GM21619 (cell line): ENCODE results near the gene VCP.

Experiments used
- ATAC-seq: cut with Tn5 transposase; IDR thresholded peaks from one replicate; pipeline ENCODE4 v1.9.1; 2021; ENCODE audit not compliant: unreplicated experiment

Gene VCP

GRCh38 chr9:35067056-35067455 is 5.4 kb downstream of the VCP start:
- no peak for ATAC-seq

GRCh38 chr9:35060548-35061207 is 11.7 kb downstream of the VCP start:
- no peak for ATAC-seq

- ATAC-seq: no peak
Observed at GRCh38 chr9:35059438-35059837, 13.0 kb downstream of the VCP start.

- no peak for ATAC-seq
Observed at GRCh38 chr9:35057271-35057620, 15.2 kb downstream of the VCP start.

- no peak for ATAC-seq
Observed at GRCh38 chr9:35056571-35057270, 15.7 kb downstream of the VCP start.

- no peak for ATAC-seq
Observed at GRCh38 chr9:35054871-35055644, 17.4 kb downstream of the VCP start.

GRCh38 chr9:35054185-35054835 is 18.1 kb downstream of the VCP start:
- ATAC-seq: no peak

- no peak for ATAC-seq
Observed at GRCh38 chr9:35051069-35051967, 21.1 kb downstream of the VCP start.

GRCh38 chr9:35048511-35048910 is 23.9 kb downstream of the VCP start:
- no peak for ATAC-seq

- no peak for ATAC-seq
Observed at GRCh38 chr9:35044071-35044470, 28.4 kb downstream of the VCP start.

GRCh38 chr9:35042891-35043545 is 29.4 kb downstream of the VCP start:
- ATAC-seq: no peak

GRCh38 chr9:35042081-35042604 is 30.3 kb downstream of the VCP start:
- no peak for ATAC-seq

- no peak for ATAC-seq
Observed at GRCh38 chr9:35035851-35036701, 36.3 kb downstream of the VCP start.

GRCh38 chr9:35033101-35033500 is 39.3 kb downstream of the VCP start:
- no peak for ATAC-seq

- ATAC-seq: no peak
Observed at GRCh38 chr9:35029852-35030251, 42.6 kb downstream of the VCP start.

- ATAC-seq: no peak
Observed at GRCh38 chr9:35029241-35029640, 43.2 kb downstream of the VCP start.

- ATAC-seq: no peak
Observed at GRCh38 chr9:35028341-35028740, 44.1 kb downstream of the VCP start.

- no peak for ATAC-seq
Observed at GRCh38 chr9:35027860-35028259, 44.6 kb downstream of the VCP start.

- no peak for ATAC-seq
Observed at GRCh38 chr9:35027374-35027773, 45.1 kb downstream of the VCP start.
